DND-41 (cell line): Measurements from ENCODE around the gene UGP2.
"Not testable (repeated sequence)": the region's sequence is repeated elsewhere in the genome, so short reads cannot be mapped to it uniquely, and the experiment has no call there.

Experiments used
- CTCF ChIP-seq: IDR thresholded peaks from 2 replicates; pipeline ENCODE4 v1.5.1; 2012; ENCODE audit warnings: borderline replicate concordance, low read length, moderate library complexity, mild to moderate bottlenecking; ENCODE audit not compliant: poor library complexity, severe bottlenecking; ENCODE audit errors: extremely low read depth
- EZH2 ChIP-seq: IDR thresholded peaks from 3 replicates; pipeline ENCODE4 v1.6.1; 2012; ENCODE audit warnings: borderline replicate concordance, low read depth, mild to moderate bottlenecking, moderate library complexity, low read length, inconsistent platforms; ENCODE audit not compliant: severe bottlenecking

GRCh38 chr2:63811870-63812269, 29.8 kb upstream of the UGP2 start:
- not testable (repeated sequence) for TF ChIP-seq CTCF, EZH2
